Activated CD4-positive, alpha-beta T cell treated with anti-CD3 and anti-CD28 coated beads for 36 hours (primary cell): ENCODE data around the gene SMIM35. TPM values are rescaled to one million over a fixed set of nuclear protein-coding genes. Genes with fewer than 3 reads are reported as not detected.

Source experiments
- ATAC-seq: fragments of 200-7000 bp; cut with Tn5 transposase; one replicate; pipeline ENCODE4 v1.10.0; 2021; ENCODE audit warnings: mild to moderate bottlenecking, moderate library complexity
- CTCF ChIA-PET: fragments of 350-600 bp; sonication (Branson Sonifier 250); formaldehyde crosslinking; loops from one replicate; lab custom pipeline; 2021; ENCODE audit warnings: antibody characterized with exemption; lab: Charles Lee
- POLR2A ChIA-PET: fragments of 350-600 bp; sonication (Branson Sonifier 250); formaldehyde crosslinking; loops from one replicate; lab custom pipeline; 2021; ENCODE audit warnings: antibody characterized with exemption, inconsistent platforms; lab: Charles Lee
- DNase-seq: peaks from one replicate; pipeline ENCODE4 v3.0.0-alpha.2; 2020
- H3K27ac Mint-ChIP-seq: one replicate; pipeline ENCODE4 v1.8.0; 2021; ENCODE audit warnings: mixed read lengths
- H3K27me3 Mint-ChIP-seq: one replicate; pipeline ENCODE4 v1.8.0; 2021; ENCODE audit warnings: mixed read lengths
- H3K36me3 Mint-ChIP-seq: one replicate; pipeline ENCODE4 v1.8.0; 2021; ENCODE audit warnings: low read depth, mixed read lengths
- H3K4me1 Mint-ChIP-seq: one replicate; pipeline ENCODE4 v1.8.0; 2021; ENCODE audit warnings: mixed read lengths
- H3K4me3 Mint-ChIP-seq: one replicate; pipeline ENCODE4 v1.8.0; 2021; ENCODE audit warnings: mild to moderate bottlenecking, moderate library complexity, mixed read lengths
- H3K9me3 Mint-ChIP-seq: one replicate; pipeline ENCODE4 v1.8.0; 2021; ENCODE audit warnings: low read depth, mixed read lengths
- intact Hi-C, 2 experiments: fragments of 100-400 bp; cut with DNase I in 1 of 2; cut with micrococcal nuclease in 1 of 2; formaldehyde crosslinking; loops; one replicate each; pipeline versions ENCODE4 v1.14.2 to v1.15.1; 2022 to 2024; cut with DNase I, micrococcal nuclease
- total RNA-seq, 2 experiments: library from RNA; stranded (reverse); gene quantifications; one replicate each; pipeline ENCODE4 v1.2.3, GENCODE V29; 2021

Gene SMIM35
- total RNA-seq, 2 experiments from 2014 or later, result 0.09 TPM; not detected in 1

DNA sequence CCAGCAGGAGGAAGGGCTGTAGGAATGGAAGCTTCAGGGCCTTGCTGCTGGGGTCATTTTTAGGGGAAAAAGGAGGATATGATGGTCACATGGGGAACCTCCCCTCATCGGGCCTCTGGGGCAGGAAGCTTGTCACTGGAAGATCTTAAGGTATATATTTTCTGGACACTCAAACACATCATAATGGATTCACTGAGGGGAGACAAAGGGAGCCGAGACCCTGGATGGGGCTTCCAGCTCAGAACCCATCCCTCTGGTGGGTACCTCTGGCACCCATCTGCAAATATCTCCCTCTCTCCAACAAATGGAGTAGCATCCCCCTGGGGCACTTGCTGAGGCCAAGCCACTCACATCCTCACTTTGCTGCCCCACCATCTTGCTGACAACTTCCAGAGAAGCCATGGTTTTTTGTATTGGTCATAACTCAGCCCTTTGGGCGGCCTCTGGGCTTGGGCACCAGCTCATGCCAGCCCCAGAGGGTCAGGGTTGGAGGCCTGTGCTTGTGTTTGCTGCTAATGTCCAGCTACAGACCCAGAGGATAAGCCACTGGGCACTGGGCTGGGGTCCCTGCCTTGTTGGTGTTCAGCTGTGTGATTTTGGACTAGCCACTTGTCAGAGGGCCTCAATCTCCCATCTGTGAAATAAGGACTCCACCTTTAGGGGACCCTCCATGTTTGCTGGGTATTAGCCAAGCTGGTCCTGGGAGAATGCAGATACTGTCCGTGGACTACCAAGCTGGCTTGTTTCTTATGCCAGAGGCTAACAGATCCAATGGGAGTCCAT is 86.5 kb downstream of the SMIM35 start:
- peaks cover 76% of the 10 kb centered on the region for H3K36me3 Mint-ChIP-seq
- DNase-seq (no peak), ATAC-seq (no peak)
- no peak overlapping the region for H3K4me3 Mint-ChIP-seq
- no peaks in the 10 kb centered on the region for H3K27me3 Mint-ChIP-seq
- peak overlapping the region; percentile 58 for H3K27ac Mint-ChIP-seq
- peaks cover 94% of the 10 kb centered on the region for H3K4me1 Mint-ChIP-seq
- ChIA-PET POLR2A (interaction anchor here (0.6 to 4.1 kb wide), 6 partner anchors 10 to 52 kb away, joined by 3 to 78 read pairs (median 4); partner anchors contain the start of gene IL10RA), CTCF (interaction anchor here (1.2 to 9.4 kb wide), 9 partner anchors 13 to 198 kb away, joined by 3 to 69 read pairs (median 5); partner anchors contain the start of gene IL10RA)
- H3K9me3 Mint-ChIP-seq, result peaks cover 13% of the 10 kb centered on the region
- intact Hi-C loops, result loop anchor here (5.0 to 10.0 kb wide), 5 partner anchors 183 to 768 kb away; partner anchors contain the start of genes ARCN1 (in 1 of the 2), CD3E (in 1 of the 2), PCSK7 (in 1 of the 2) and RNF214 (in 1 of the 2)

DNA sequence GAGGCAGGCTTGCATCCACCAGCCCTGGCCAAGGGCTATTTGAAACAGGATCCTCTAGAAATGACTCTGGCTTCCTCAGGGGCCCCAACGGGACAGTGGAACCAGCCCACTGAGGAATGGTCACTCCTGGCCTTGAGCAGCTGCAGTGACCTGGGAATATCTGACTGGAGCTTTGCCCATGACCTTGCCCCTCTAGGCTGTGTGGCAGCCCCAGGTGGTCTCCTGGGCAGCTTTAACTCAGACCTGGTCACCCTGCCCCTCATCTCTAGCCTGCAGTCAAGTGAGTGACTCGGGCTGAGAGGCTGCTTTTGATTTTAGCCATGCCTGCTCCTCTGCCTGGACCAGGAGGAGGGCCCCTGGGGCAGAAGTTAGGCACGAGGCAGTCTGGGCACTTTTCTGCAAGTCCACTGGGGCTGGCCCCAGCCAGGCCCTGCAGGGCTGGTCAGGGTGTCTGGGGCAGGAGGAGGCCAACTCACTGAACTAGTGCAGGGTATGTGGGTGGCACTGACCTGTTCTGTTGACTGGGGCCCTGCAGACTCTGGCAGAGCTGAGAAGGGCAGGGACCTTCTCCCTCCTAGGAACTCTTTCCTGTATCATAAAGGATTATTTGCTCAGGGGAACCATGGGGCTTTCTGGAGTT is 87.3 kb downstream of the SMIM35 start:
- Mint-ChIP-seq H3K4me1 (peaks cover 88% of the 10 kb centered on the region), H3K27ac (peak overlapping the region; percentile 58), H3K9me3 (peaks cover 13% of the 10 kb centered on the region), H3K4me3 (no peak overlapping the region), H3K36me3 (peaks cover 82% of the 10 kb centered on the region), H3K27me3 (no peaks in the 10 kb centered on the region)
- ChIA-PET CTCF (interaction anchor here (1.3 to 9.4 kb wide), 6 partner anchors 12 to 199 kb away, joined by 4 to 69 read pairs (median 10); partner anchors contain the start of gene IL10RA), POLR2A (interaction anchor here (0.6 to 4.1 kb wide), 5 partner anchors 9 to 52 kb away, joined by 3 to 78 read pairs (median 4); partner anchors contain the start of gene IL10RA)
- DNase-seq (no peak), ATAC-seq (no peak)
- intact Hi-C loops, result no loop called here

DNA sequence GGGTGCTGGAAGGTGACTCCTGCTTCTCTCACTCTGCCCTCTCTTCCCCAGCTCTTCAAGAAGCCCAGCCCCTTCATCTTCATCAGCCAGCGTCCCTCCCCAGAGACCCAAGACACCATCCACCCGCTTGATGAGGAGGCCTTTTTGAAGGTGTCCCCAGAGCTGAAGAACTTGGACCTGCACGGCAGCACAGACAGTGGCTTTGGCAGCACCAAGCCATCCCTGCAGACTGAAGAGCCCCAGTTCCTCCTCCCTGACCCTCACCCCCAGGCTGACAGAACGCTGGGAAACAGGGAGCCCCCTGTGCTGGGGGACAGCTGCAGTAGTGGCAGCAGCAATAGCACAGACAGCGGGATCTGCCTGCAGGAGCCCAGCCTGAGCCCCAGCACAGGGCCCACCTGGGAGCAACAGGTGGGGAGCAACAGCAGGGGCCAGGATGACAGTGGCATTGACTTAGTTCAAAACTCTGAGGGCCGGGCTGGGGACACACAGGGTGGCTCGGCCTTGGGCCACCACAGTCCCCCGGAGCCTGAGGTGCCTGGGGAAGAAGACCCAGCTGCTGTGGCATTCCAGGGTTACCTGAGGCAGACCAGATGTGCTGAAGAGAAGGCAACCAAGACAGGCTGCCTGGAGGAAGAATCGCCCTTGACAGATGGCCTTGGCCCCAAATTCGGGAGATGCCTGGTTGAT is 88.0 kb downstream of the SMIM35 start:
- intact Hi-C loops, result loop anchor here in 1 of 2 experiments (1.0 kb wide), 3 partner anchors 12 to 47 kb away; no protein-coding TSS in a partner anchor
- POLR2A ChIA-PET, result interaction anchor here (2.7 kb wide), 1 partner anchor 11 kb away, joined by 30 read pairs; the partner anchor contains the start of gene IL10RA
- peaks cover 7% of the 10 kb centered on the region for H3K9me3 Mint-ChIP-seq

DNA sequence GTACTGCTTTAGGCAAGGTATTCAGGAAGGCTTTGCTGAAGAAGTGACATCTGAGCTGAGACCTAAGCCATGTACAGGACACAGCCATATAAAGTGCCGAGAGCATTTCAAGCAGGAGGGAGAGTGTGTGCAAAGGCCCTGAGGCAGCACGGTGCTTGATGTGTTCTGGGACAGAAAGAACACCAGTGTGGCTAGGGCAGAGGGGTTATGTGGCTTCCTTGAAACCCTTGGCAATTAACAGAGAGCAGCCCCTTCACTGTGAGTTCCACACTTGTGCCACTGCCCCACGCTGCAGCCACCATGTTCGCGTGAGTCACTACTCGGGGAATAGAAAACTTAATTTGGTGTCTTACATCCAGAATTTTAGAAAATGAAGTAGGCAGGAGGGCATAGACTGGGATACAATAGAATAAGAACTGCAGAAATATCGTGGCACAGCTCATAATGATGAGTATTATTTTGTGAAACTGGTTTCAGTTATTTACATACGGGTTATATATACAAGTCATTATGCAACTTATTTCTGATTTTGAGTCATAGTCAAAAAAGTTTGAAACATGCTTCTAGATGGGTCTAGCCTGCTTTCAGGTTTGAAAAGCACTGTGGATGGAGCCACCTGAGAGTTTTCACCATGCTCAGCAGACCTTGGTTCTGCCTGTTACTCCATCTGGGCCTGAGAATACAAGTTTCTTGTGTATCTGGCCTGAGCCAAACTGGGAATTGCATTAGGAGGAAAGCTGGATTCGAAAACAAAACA is 88.8 kb downstream of the SMIM35 start:
- H3K27me3 Mint-ChIP-seq, result no peaks in the 10 kb centered on the region
- H3K4me1 Mint-ChIP-seq, result peaks cover 87% of the 10 kb centered on the region
- peaks cover 4% of the 10 kb centered on the region for H3K9me3 Mint-ChIP-seq
- DNase-seq (peak; percentile 56), ATAC-seq (peak; percentile 27)
- CTCF ChIA-PET, result interaction anchor here (0.6 to 9.4 kb wide), 6 partner anchors 9 to 177 kb away, joined by 3 to 69 read pairs (median 4); no protein-coding TSS in a partner anchor
- H3K36me3 Mint-ChIP-seq, result peaks cover 84% of the 10 kb centered on the region
- H3K4me3 Mint-ChIP-seq, result no peak overlapping the region
- intact Hi-C loops, result loop anchor here in 1 of 2 experiments (1.0 kb wide), 3 partner anchors 11 to 48 kb away; no protein-coding TSS in a partner anchor
- peak overlapping the region; percentile 79 for H3K27ac Mint-ChIP-seq
- POLR2A ChIA-PET, result interaction anchor here (0.9 to 2.7 kb wide), 2 partner anchors 10 to 50 kb away, joined by 6 to 30 read pairs; partner anchors contain the start of gene IL10RA

More for the DNA sequence above, 88.0 kb downstream of the SMIM35 start:
- DNase-seq (no peak), ATAC-seq (no peak)
- peaks cover 87% of the 10 kb centered on the region for H3K4me1 Mint-ChIP-seq
- H3K4me3 Mint-ChIP-seq, result no peak overlapping the region
- H3K36me3 Mint-ChIP-seq, result peaks cover 82% of the 10 kb centered on the region
- peak overlapping the region; percentile 74 for H3K27ac Mint-ChIP-seq
- CTCF ChIA-PET, result interaction anchor here (1.0 to 9.4 kb wide), 5 partner anchors 10 to 178 kb away, joined by 3 to 69 read pairs (median 5); no protein-coding TSS in a partner anchor
- H3K27me3 Mint-ChIP-seq, result no peaks in the 10 kb centered on the region

DNA sequence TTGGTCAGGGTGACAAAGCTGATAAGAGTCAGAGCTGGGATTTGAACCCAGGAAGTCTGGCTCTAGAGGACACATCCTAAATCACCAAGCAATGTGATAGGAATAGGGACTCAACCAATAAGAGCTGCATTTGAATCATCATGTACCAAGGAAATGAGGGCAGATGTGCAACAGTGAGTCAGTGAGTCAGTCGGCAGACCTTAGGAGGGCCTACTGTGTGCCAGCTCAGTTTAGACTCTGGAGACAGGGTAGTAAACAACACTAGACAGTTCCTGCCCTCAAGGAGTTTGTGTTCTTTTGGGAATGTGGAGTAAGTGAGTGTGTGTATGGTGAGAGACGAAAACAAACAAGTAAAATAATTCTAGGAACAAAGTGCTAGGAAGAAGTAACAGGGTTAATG is 89.4 kb downstream of the SMIM35 start:
- H3K4me1 Mint-ChIP-seq, result peaks cover 87% of the 10 kb centered on the region
- ChIA-PET POLR2A (interaction anchor here (0.9 to 2.7 kb wide), 3 partner anchors 10 to 51 kb away, joined by 3 to 30 read pairs (median 6); partner anchors contain the start of gene IL10RA), CTCF (interaction anchor here (0.5 to 9.4 kb wide), 10 partner anchors 8 to 176 kb away, joined by 3 to 69 read pairs (median 3); partner anchors contain the start of genes FXYD2 and IL10RA)
- H3K27ac Mint-ChIP-seq, result peak overlapping the region; percentile 79
- intact Hi-C loops, result no loop called here
- no peaks in the 10 kb centered on the region for H3K27me3 Mint-ChIP-seq
- peaks cover 4% of the 10 kb centered on the region for H3K9me3 Mint-ChIP-seq
- DNase-seq (peak; percentile 46), ATAC-seq (no peak)
- H3K4me3 Mint-ChIP-seq, result no peak overlapping the region
- peaks cover 90% of the 10 kb centered on the region for H3K36me3 Mint-ChIP-seq

DNA sequence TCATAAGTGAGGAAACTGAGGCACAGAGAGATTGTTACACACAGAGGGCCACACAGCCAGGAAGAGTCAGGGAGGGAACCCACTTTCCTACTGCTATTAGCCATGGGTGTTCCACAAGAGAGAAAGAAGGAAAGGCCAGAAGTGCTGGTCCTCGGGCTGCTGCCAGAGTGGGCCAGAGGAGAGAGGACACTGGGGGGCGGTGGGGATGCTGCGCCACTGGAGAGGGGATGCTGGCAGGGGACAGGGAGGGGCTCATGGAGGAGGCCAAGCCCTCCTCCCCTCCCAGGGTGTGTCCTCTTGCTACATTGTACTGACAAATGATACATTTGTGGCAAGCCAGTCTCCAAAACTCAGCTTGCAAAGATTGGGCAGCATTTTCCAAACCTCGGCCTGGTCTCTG is 90.7 kb downstream of the SMIM35 start:
- Mint-ChIP-seq H3K4me1 (peaks cover 86% of the 10 kb centered on the region), H3K4me3 (no peak overlapping the region), H3K36me3 (peaks cover 96% of the 10 kb centered on the region), H3K9me3 (peaks cover 4% of the 10 kb centered on the region), H3K27ac (no peak overlapping the region), H3K27me3 (no peaks in the 10 kb centered on the region)
- ChIA-PET CTCF (interaction anchor here (0.9 to 9.4 kb wide), 5 partner anchors 9 to 57 kb away, joined by 4 to 69 read pairs (median 5); partner anchors contain the start of gene IL10RA), POLR2A (interaction anchor here (0.6 to 2.7 kb wide), 4 partner anchors 8 to 148 kb away, joined by 3 to 30 read pairs (median 4); partner anchors contain the start of gene IL10RA)
- intact Hi-C loops, result no loop called here
- DNase-seq (no peak), ATAC-seq (no peak)

DNA sequence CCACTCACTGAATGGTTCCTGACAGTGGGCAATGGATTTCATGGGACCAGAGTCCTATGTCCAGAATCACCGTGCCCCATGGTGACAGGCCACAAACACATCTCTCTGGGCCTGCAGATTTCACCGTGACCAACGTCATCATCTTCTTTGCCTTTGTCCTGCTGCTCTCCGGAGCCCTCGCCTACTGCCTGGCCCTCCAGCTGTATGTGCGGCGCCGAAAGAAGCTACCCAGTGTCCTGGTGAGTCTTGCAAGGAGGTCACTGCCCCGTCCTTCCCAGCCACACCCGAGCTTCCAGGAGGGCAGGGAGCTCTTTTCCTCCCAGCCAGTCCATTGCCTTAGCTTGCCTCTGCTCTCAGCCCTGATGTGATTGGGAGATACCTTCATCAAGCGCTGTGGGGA is 91.3 kb downstream of the SMIM35 start:
- intact Hi-C loops, result no loop called here
- Mint-ChIP-seq H3K27ac (no peak overlapping the region), H3K27me3 (no peaks in the 10 kb centered on the region), H3K9me3 (peaks cover 4% of the 10 kb centered on the region), H3K36me3 (peaks cover 95% of the 10 kb centered on the region), H3K4me3 (no peak overlapping the region), H3K4me1 (peaks cover 85% of the 10 kb centered on the region)
- no peak for ATAC-seq
- ChIA-PET CTCF (interaction anchor here (0.9 to 9.4 kb wide), 3 partner anchors 31 to 57 kb away, joined by 4 to 69 read pairs (median 5); no protein-coding TSS in a partner anchor), POLR2A (interaction anchor here (0.6 kb wide), 1 partner anchor 81 kb away, joined by 3 read pairs; no protein-coding TSS in a partner anchor)
- no peak for DNase-seq

DNA sequence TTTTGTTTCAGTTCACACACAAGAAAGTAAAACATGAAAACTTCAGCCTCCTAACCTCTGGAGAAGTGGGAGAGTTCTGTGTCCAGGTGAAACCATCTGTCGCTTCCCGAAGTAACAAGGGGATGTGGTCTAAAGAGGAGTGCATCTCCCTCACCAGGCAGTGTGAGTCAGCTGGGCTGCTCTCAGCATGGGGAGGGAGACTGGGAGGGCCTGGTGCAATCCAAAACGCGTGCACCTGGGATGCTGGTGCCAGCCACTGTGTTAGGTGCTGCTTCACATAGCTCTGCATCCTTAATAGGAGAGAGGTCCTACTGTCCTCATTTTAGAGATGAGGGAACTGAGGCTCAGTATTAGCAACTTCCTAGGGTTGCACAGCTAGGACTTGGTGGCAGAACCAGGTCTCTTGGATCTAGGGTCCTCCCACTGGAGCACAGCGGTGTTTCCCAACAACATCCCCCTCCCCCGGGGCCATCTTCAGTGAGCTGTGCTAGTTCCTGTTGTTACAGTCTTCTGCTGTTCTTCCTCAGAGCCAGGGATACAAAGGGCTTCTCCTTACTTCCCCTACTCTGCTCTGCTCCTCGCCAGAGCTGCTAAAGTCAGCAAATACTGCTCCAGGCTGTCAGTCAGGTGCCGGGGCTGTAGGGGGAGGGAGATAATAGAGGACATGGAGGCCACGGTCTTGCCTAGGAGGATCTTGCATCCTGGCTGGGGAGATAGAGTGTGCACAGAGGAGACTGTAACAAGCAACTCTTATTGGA is 92.6 kb downstream of the SMIM35 start:
- ATAC-seq (no peak), DNase-seq (no peak)
- peaks cover 4% of the 10 kb centered on the region for H3K9me3 Mint-ChIP-seq
- H3K27ac Mint-ChIP-seq, result no peak overlapping the region
- intact Hi-C loops, result no loop called here
- peaks cover 86% of the 10 kb centered on the region for H3K4me1 Mint-ChIP-seq
- ChIA-PET CTCF (interaction anchor here (0.9 to 9.4 kb wide), 2 partner anchors 43 to 59 kb away, joined by 5 to 69 read pairs; no protein-coding TSS in a partner anchor), POLR2A (interaction anchor here (0.8 kb wide), 1 partner anchor 9 kb away, joined by 4 read pairs; no protein-coding TSS in a partner anchor)
- H3K4me3 Mint-ChIP-seq, result no peak overlapping the region
- peaks cover 95% of the 10 kb centered on the region for H3K36me3 Mint-ChIP-seq
- no peaks in the 10 kb centered on the region for H3K27me3 Mint-ChIP-seq

DNA sequence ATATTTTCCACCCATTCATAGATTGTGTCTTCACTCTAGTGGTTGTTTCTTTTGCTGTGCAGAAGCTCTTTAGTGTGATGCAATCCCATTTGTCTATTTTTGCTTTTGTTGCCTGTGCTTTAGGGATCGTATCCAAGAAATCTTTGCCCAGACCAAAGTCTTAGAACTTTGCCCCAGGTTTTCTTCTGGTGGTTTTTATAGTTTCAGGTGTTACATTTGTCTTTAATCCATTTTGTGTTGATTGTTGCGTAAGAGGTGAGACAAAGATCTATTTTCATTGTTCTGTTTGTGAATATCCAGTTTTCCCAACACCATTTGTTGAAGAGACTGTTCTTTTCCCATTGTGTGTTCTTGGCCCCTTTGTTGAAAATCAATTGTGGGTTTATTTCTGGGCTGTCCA is 94.1 kb downstream of the SMIM35 start:
- CTCF ChIA-PET, result interaction anchor here (1.0 kb wide), 1 partner anchor 187 kb away, joined by 3 read pairs; no protein-coding TSS in a partner anchor

More for the DNA sequence above, 94.1 kb downstream of the SMIM35 start:
- DNase-seq, result no peak
- Mint-ChIP-seq H3K4me1 (peaks cover 88% of the 10 kb centered on the region), H3K27ac (no peak overlapping the region), H3K4me3 (no peak overlapping the region), H3K27me3 (no peaks in the 10 kb centered on the region), H3K9me3 (peaks cover 3% of the 10 kb centered on the region), H3K36me3 (peaks cover 95% of the 10 kb centered on the region)
- intact Hi-C loops, result no loop called here
- ATAC-seq, result no peak
- POLR2A ChIA-PET, result interaction anchor here (0.7 to 1.1 kb wide), 2 partner anchors 10 to 23 kb away, joined by 3 to 4 read pairs; no protein-coding TSS in a partner anchor
